ENCODE measurements around the gene NPLOC4.

The NPLOC4 gene

GRCh38 chr17:81545160-81545949 is 91.6 kb downstream of the NPLOC4 start:
- DNase-seq = no peak

DNA sequence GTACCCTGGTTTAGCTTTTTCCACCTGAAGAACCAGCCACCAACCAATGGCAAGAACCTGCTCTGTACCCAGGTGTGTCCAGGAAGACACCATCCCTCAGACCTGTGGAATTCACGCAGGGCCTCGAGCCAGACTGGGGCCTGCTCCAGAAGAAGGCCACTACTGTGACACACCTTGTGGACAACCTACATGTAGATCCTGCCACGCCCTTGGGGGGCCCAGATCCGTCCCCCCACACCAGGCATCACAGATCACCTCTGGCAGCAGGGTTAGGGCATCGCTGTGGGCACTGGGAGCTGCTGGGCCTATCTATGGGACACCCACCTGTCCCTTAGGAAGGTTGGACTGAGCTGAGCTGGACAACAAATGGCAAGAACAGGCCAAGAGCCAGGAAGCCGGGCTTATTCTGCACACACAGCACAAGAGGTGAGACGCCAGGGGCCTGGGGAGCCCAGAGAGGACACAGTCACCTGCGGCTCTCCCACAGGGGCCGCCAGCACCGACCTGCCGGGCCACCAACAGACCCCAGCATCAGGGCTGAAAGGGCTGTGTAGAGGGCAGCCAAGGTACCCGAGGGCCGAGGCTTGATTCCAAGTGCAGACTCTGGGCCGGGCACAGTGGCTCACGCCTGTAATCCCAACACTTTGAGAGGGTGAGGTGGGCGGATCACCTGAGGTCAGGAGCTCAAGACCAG is 92.5 kb downstream of the NPLOC4 start:
- DNase-seq = no peak

DNA sequence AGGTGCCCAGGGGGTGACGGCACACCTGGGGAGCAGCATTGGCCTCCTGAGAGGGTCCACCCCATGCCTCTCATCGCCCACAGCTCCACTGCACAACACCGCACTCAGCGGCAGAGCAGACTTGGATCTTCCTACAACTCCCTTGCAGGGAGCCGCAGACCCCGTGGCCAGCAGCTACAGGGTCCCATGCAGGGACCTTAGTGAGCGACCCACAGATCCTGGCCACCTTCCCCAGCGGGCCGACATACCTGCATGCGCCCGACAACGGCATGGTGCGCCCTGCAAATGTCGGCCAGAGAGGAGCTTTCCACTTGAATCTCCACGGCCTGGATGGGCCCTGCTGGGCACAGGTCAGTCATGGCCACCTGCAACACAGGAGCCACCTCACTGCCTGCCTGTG is 93.2 kb downstream of the NPLOC4 start:
- no peak for DNase-seq

DNA sequence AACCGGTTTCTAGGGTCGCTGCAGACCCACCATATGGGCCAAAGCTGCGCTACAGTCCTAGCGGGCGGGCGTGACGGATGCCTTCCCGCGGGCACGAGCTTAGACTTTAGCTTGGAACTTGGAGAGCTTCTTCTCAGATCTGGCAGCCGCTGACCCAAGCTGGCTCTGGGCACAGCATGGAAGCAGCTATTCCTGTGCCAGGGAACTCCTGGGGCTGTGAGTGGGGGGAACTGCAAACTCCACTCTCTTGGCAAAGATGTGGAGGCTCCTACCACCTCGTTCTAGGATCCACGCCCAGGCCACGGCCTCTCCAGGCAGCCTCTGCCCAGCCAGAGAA is 93.6 kb downstream of the NPLOC4 start:
- peak in 2 of 14 donors; percentile 12 to 37 for DNase-seq

DNA sequence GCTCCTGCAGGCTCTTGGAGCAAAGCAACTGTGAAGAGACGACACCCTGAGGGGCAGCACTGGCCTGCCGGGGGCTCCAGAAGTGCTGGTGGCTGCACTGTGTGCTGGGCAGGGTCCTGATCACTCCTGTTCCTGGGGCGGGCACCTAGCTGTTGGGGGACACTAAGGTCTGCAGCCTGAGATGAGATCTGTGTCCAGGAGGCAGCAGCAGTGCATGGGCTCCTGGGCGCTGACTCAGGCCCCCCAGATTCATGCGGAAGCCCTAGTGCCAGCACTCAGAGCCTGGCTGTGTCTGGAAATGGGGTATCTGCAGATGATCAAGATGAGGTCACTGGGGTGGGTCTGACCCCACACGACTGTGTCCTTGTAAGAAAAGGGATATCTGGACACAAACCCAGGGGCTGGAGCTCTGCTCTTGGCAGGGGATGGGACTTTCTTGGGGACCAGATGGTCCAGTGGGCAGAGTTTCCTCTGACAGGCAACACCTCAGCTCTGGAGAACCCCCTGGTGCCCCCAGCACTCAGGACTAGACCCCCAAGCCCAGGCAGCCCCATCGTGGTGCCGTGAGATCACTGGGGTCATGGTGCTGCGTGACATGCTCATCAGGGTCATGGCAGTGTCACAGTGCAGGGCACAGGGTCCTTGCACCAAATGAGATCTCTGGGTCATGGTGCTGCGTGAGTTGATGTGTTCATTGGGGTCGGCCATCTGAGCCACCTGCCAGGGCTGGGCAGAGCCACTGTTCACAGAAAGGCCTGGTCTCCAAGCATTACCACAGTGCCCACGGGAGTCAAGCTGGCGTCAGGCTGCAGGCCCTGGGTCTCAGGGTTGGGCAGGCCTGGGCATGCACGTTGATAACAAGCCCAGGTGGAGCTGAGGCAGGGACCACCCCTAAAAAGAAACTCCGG is 94.2 kb downstream of the NPLOC4 start:
- no peak for DNase-seq

GRCh38 chr17:81541123-81541522 is 95.8 kb downstream of the NPLOC4 start:
- DNase-seq = no peak

DNA sequence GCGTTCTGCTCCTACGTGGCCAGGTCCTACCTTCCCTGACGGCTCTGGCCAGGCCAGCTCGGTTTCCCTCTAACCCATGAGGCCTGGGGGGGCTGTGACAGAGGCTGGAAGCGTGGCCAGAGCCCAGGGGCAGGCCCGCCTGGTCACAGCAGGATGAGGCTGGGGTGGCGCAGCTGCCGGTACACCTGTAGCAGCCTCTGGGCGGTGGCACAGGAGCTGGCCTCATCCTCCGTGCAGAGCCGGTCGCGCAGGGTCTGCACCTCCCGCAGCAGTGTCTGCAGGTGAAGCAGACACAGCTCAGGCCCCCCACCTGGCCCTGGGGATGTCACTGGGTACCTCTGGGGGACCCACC is 96.3 kb downstream of the NPLOC4 start:
- DNase-seq = no peak

GRCh38 chr17:81539961-81540675 is 96.8 kb downstream of the NPLOC4 start:
- no peak for DNase-seq

DNA sequence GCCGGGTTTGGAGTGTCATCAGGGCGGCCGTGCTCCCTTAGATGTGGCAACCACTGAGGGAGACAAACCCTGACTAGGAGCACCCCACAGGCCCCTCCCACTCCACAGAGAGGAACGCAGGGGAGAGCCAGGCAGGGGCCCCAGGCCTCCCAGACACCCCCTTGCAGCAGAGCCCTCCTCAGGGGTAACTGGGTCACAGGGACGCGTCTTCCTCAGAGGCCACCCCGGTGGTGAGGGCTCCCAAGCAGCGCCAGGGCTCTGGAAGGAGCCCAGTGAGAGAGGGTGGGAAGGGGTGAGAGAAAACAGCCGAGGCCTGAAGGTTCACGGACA is 97.4 kb downstream of the NPLOC4 start:
- no peak for DNase-seq

- DNase-seq = no peak
These were observed 98.0 kb downstream of the NPLOC4 start for GRCh38 chr17:81538651-81539570.

- no peak for DNase-seq
These were observed 98.9 kb downstream of the NPLOC4 start for GRCh38 chr17:81537856-81538555.

DNA sequence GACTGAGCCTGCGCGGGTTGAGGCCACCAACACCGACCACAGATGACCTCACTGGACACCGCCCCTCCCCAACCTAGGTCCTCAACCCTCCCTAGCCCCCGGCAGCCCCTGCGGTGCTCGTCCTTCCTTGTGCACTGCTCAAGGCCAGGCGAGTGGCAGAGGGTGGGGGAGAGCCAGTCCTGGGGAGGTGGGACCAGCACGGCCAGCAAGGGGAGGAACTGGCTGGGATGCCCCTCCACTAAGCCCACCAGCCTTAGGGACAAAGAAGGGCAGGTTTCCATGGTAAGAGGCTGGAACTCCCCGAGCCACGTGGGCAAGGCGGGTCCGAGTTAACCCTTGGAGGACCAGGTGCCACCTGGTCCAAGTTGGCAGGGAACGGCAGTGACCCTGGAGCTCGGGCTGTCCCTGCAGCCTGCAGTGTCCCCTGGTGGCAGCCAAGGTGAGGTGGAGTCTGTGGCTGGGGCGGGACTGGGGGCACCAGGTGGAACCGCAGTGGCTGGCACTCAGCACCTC is 99.5 kb downstream of the NPLOC4 start:
- peak in 1 of 14 donors; percentile 26 for DNase-seq

- no peak for DNase-seq
These were observed 100.3 kb downstream of the NPLOC4 start for GRCh38 chr17:81536299-81537290.

- DNase-seq = no peak
These were observed 101.2 kb downstream of the NPLOC4 start for GRCh38 chr17:81535480-81536298.

DNA sequence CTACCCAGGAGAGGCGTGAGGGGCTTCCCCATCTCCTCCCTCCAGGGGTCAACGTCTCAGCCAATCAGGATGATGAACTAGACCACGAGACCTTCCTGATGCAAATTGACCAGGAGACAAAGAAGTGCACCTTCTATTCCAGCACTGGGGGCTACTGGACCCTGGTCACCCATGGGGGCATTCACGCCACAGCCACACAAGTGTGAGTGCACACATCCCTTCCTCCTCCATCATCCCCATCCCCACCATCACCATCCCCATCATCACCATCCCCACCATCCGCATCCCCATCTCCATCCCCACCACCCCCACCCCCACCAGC is 101.9 kb downstream of the NPLOC4 start:
- no peak for DNase-seq

- DNase-seq = no peak
These were observed 102.5 kb downstream of the NPLOC4 start for GRCh38 chr17:81534157-81535006.

DNA sequence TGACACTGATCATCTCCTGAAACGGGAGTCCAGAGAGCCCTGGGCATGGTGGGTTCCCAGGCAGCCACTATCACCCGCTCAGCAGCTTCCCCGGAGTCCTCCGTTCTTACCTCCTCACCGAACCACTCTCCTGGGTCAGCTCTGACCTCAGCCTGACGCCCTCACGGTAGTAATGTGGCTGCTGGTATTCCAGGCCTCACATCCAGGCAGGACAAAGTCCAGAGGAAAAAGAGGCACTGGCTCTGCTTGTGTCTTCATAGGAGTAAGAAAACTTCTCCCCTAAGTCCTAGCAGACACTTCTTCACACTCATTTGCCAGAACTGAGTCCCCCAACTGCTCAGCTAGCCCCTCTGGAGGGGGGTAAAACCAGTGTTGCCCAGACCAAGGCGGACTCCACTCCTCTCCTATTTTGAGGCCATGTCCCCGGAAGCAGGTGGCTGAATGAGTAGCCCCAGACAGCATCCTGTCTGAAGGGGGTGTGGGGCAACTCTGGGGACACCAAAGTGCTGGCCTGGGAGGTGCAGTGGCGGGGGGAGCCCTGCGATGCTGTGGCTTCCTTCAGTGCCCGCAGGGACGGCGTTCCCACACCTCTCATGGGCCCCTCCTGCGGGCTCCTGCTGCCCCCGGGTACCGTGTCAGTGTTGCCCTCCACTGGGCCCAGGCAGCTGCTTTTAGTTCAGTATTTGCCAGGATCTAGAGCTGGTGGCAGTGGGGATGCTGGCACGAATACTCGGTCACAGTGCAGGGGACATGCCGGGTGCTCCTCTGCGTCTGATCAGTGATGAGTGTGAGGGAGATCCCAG is 103.4 kb downstream of the NPLOC4 start:
- no peak for DNase-seq
